ENCODE data around the gene COL12A1. TPM values are rescaled to one million over a fixed set of nuclear protein-coding genes. Genes with fewer than 3 reads are reported as not detected.

COL12A1 gene
- total RNA-seq, 1 experiment from 2014 or later: 12.5 TPM

DNA sequence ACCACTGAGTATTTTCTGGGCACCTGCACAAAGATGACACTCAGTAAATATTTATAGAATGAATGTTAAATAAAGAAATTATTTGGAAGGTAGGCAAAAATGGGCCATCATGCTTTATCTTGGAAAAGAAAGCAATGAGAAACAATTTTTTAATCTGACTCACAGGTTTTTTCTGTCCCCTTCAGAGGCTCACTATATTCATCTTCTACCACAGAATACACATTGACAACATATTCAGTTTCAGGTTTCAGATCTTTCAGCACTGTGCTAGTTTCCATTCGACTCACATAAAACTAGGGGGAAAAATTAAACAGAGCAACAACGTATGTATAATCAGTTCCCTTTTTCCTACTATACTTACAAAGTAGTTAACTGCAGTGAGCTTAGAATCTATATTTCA is 58.3 kb downstream of the COL12A1 start:
- intact Hi-C loops (cut with micrococcal nuclease; ENCODE audit: unreplicated experiment): no loop called here
- no peak overlapping the region for H2AFZ ChIP-seq

DNA sequence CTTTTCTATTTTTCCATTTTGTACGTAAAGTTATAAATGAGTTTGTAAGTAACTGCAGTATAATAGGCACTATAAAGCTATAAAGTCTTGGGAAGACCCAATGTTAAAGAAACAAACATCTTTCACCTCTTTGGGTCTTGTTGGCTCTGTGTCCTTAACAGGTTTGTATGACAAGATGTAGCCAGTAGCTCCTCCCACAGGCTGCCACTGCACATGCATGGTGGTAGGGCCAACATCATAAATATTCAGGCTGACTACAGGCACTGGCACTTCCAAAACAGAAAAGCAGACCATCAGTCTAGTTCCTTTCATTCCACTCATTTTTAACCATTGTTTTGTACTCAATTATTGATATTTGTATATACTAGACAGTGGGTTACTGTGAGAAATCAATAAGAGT is 59.9 kb downstream of the COL12A1 start:
- BruUV-seq (replicated peaks): no TSS peak

More for the DNA sequence above, 58.3 kb downstream of the COL12A1 start:
- ChIA-PET CTCF (no interaction called here), POLR2A (ENCODE audit: unreplicated experiment) (no interaction called here)
- no peaks in the 10 kb centered on the region for H4K20me1 ChIP-seq (ENCODE audit: insufficient read depth)
- no peak overlapping the region for H3K27ac ChIP-seq
- H3K4me2 ChIP-seq: no peak overlapping the region
- H3K4me1 ChIP-seq (replicated peaks; ENCODE audit: insufficient read depth): peaks cover 12% of the 10 kb centered on the region; the same call in 1 of the 2 replicates
- no TSS peak for BruUV-seq (replicated peaks)
- H3K9me3 ChIP-seq (ENCODE audit: insufficient read depth, low read depth): no peaks in the 10 kb centered on the region
- no peak for DNase-seq
- TF ChIP-seq, protein P1, sequence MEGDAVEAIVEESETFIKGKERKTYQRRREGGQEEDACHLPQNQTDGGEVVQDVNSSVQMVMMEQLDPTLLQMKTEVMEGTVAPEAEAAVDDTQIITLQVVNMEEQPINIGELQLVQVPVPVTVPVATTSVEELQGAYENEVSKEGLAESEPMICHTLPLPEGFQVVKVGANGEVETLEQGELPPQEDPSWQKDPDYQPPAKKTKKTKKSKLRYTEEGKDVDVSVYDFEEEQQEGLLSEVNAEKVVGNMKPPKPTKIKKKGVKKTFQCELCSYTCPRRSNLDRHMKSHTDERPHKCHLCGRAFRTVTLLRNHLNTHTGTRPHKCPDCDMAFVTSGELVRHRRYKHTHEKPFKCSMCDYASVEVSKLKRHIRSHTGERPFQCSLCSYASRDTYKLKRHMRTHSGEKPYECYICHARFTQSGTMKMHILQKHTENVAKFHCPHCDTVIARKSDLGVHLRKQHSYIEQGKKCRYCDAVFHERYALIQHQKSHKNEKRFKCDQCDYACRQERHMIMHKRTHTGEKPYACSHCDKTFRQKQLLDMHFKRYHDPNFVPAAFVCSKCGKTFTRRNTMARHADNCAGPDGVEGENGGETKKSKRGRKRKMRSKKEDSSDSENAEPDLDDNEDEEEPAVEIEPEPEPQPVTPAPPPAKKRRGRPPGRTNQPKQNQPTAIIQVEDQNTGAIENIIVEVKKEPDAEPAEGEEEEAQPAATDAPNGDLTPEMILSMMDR (conservative IDR thresholded peaks at IDR 0.05): no peak
- TF ChIP-seq EZH2 (IDR thresholded peaks at IDR 0.05; ENCODE audit: low read depth): no peak
- no peaks in the 10 kb centered on the region for H3K9me2 ChIP-seq (ENCODE audit: insufficient read depth)
- no peaks in the 10 kb centered on the region for H3K36me3 ChIP-seq (ENCODE audit: low read depth)
- H3F3A ChIP-seq (ENCODE audit: insufficient read depth, low read depth): no peaks in the 10 kb centered on the region
- H3K27me3 ChIP-seq (ENCODE audit: insufficient read depth, low read depth): no peaks in the 10 kb centered on the region
- H3K4me3 ChIP-seq: no peak overlapping the region
- H3K79me2 ChIP-seq (ENCODE audit: low read depth): no peaks in the 10 kb centered on the region

DNA sequence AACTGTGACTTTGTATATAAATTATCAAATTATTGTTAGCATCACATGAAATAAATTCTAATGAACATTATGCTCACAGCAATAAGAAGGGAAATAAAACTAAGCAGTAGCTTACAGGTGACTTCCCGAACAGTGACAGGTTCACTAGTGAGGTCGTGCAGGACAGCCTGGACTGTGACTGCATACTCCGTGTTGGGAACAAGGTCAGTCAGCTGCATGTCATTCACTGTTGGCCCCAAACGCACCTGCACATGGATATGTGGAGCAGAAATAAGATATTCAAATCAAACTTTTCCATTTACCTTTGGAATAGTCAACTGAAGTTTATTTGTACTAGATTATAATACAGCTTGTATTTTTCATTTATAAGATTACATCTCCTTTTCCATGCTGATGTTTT is 60.6 kb downstream of the COL12A1 start:
- Histone ChIP-seq H3F3A (ENCODE audit: insufficient read depth, low read depth) (no peaks in the 10 kb centered on the region), H3K36me3 (ENCODE audit: low read depth) (no peaks in the 10 kb centered on the region), H3K4me2 (no peak overlapping the region), H3K4me3 (no peak overlapping the region), H3K79me2 (ENCODE audit: low read depth) (no peaks in the 10 kb centered on the region), H3K4me1 (replicated peaks; ENCODE audit: insufficient read depth) (0 out of 2 replicates have a peak, but pooled peaks cover under 1% of the 10 kb centered on the region), H4K20me1 (ENCODE audit: insufficient read depth) (no peaks in the 10 kb centered on the region), H3K27me3 (ENCODE audit: insufficient read depth, low read depth) (no peaks in the 10 kb centered on the region), H2AFZ (no peak overlapping the region), H3K27ac (no peak overlapping the region), H3K9me3 (ENCODE audit: insufficient read depth, low read depth) (no peaks in the 10 kb centered on the region), H3K9me2 (ENCODE audit: insufficient read depth) (no peaks in the 10 kb centered on the region)
- no TSS peak for BruUV-seq (replicated peaks)
- ChIA-PET POLR2A (ENCODE audit: unreplicated experiment) (no interaction called here), CTCF (interaction anchor here (0.7 kb wide), 1 partner anchor 9 kb away, joined by 4 read pairs; no protein-coding TSS in a partner anchor)
- TF ChIP-seq, protein P1 (conservative IDR thresholded peaks at IDR 0.05): no peak
- no peak for TF ChIP-seq EZH2 (IDR thresholded peaks at IDR 0.05; ENCODE audit: low read depth)
- intact Hi-C loops (cut with micrococcal nuclease; ENCODE audit: unreplicated experiment): no loop called here
- no peak for DNase-seq

More for the DNA sequence above, 59.9 kb downstream of the COL12A1 start:
- intact Hi-C loops (cut with micrococcal nuclease; ENCODE audit: unreplicated experiment): no loop called here
- Histone ChIP-seq H2AFZ (no peak overlapping the region), H3K4me3 (no peak overlapping the region), H3K4me1 (replicated peaks; ENCODE audit: insufficient read depth) (peaks cover 8% of the 10 kb centered on the region; the same call in 1 of the 2 replicates), H3K27ac (no peak overlapping the region), H3F3A (ENCODE audit: insufficient read depth, low read depth) (no peaks in the 10 kb centered on the region), H3K9me2 (ENCODE audit: insufficient read depth) (no peaks in the 10 kb centered on the region), H3K9me3 (ENCODE audit: insufficient read depth, low read depth) (no peaks in the 10 kb centered on the region), H4K20me1 (ENCODE audit: insufficient read depth) (no peaks in the 10 kb centered on the region), H3K4me2 (no peak overlapping the region), H3K79me2 (ENCODE audit: low read depth) (no peaks in the 10 kb centered on the region), H3K27me3 (ENCODE audit: insufficient read depth, low read depth) (no peaks in the 10 kb centered on the region), H3K36me3 (ENCODE audit: low read depth) (no peaks in the 10 kb centered on the region)
- DNase-seq: no peak
- POLR2A ChIA-PET (ENCODE audit: unreplicated experiment): no interaction called here
- TF ChIP-seq EZH2 (IDR thresholded peaks at IDR 0.05; ENCODE audit: low read depth): no peak
- TF ChIP-seq, protein P1 (conservative IDR thresholded peaks at IDR 0.05): no peak
- CTCF ChIA-PET: no interaction called here
